B cell (primary cell): ENCODE results near the gene LUM.

Experiments
- CTCF ChIP-seq: fragments of 200-600 bp; IDR thresholded peaks from one replicate; pipeline ENCODE4 v1.8.0; 2022; ENCODE audit warnings: antibody characterized with exemption, mild to moderate bottlenecking
- EZH2 ChIP-seq: IDR thresholded peaks from 2 replicates; pipeline ENCODE4 v1.6.1; 2012; ENCODE audit warnings: borderline replicate concordance, low read depth, mild to moderate bottlenecking, moderate library complexity, low read length; ENCODE audit not compliant: insufficient read depth, poor library complexity, severe bottlenecking

- no peak for TF ChIP-seq EZH2
- no peak for TF ChIP-seq CTCF
These were observed 42.8 kb upstream of the LUM start for GRCh38 chr12:91154131-91154530.
